ENCODE measurements around the gene SNPH. TPM values are rescaled to one million over a fixed set of nuclear protein-coding genes. Genes with fewer than 3 reads are reported as not detected.

The SNPH gene
- total RNA-seq, 1 donor from 2014 or later, result 29.4 TPM

DNA sequence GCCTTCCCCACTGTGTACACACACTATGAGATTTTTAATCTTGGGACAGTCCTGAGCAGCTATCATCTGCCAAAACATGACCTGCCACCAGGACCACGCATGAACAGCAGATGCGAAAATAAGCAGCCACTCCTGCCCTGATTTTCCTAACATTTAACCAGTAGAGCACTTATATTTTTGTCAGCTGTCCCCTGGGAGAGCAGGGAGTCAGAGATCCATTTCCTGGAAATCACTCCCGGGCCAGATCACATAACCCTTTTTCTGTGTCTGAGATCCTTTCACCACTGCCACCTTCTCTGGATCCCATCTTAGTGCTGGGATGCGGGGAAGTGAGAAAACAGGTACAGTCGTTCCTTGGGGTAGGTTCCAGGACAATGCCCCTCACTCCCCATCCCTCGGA, 57.2 kb downstream of the SNPH start:
- DNase-seq (ENCODE audit: low read depth), result peak; percentile 13

- no peak for DNase-seq (ENCODE audit: low read depth)
These were observed 57.9 kb downstream of the SNPH start for GRCh38 chr20:1323830-1324597.

DNA sequence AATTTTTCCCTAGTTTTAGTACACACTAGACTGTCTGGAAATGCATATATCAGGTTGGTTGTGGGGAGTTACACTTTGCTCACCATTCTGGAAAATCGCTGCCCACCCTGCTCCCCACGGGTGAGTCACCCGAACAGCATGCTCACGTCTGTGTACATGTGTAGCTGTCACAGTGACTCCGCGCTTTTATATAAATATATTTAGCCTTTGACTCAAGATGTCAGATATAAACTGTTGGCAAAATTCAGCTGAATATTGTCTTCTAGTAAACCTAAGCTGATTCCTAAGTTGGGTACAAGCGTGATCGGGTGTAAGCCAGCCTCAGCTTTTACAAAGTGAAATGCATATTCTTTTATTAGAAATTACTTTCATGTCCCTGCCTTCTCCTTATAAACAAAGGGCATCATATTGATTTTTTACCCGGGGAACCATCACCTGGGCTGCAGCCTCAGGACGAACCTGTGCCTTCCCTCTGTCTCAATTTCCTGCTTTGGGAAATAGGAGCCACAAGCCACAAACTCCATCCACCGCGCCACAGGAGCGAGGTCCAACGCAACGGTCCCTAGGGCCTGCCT, 58.6 kb downstream of the SNPH start:
- DNase-seq (ENCODE audit: low read depth), result peak; percentile 64

DNA sequence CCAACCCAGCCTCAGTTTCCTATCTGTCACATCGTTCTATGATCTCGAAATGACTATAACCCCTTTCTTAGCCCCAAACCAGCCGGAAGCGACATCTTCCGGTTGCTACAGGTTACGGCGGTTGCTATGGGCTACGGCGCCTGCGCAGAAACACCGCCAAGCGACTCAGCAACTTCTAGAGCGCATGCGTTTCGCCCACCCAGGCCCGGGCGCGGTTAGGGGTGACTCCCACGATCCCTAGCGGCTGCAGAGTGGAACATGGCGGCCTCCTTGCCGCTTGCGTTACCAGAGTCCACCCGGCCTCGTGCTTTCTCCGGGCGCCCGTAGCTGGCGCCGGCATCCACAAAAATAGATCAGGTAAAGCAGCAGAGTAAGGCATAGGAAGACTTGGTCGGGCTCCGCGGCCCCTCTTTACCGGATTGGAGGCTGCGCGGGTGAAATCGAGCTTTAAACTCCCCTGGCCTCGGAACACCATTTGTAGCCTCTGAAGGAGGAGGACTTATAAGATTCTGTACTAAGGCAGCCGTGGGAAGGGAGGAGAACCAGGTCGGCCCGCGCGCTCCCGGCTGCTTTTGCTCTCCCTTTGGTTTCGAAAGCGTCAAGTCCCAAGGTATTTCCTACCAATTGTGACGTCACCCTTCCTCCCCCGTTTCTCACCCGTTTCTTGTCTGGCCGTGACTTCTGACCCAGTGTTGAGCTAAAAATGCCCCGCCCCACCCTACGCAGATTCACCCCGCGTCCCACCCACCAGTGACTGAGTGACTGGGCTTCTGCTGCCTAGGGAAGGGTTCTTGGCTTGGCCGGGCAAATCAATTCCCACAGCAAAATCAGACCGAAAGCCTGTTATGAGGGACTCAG, 59.3 kb downstream of the SNPH start:
- peak; percentile 98 for DNase-seq (ENCODE audit: low read depth)

GRCh38 chr20:1326031-1326930, 60.2 kb downstream of the SNPH start:
- DNase-seq (ENCODE audit: low read depth), result peak; percentile 64

DNA sequence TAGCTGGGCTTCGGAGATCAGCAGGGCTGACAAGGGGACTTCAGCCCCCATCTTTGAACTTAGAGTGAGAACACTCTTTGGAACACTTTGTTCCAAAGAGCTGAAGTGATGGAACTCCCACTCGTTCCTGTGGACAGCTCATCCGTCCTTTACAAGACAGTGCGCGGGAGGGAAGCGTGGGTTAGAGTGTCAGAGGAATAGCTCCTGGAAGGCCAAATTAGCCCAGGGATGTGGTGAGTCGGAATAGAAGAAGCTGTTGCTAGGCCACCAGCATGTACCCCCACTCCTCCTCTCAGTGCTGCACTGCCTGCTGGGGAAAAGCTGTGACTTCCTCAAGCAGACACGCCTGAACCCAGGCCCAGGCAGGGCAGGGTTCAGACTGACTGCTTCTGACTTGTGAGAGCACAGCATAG, 61.2 kb downstream of the SNPH start:
- DNase-seq (ENCODE audit: low read depth), result peak; percentile 28

- no peak for DNase-seq (ENCODE audit: low read depth)
These were observed 62.0 kb downstream of the SNPH start for GRCh38 chr20:1327827-1328679.

DNA sequence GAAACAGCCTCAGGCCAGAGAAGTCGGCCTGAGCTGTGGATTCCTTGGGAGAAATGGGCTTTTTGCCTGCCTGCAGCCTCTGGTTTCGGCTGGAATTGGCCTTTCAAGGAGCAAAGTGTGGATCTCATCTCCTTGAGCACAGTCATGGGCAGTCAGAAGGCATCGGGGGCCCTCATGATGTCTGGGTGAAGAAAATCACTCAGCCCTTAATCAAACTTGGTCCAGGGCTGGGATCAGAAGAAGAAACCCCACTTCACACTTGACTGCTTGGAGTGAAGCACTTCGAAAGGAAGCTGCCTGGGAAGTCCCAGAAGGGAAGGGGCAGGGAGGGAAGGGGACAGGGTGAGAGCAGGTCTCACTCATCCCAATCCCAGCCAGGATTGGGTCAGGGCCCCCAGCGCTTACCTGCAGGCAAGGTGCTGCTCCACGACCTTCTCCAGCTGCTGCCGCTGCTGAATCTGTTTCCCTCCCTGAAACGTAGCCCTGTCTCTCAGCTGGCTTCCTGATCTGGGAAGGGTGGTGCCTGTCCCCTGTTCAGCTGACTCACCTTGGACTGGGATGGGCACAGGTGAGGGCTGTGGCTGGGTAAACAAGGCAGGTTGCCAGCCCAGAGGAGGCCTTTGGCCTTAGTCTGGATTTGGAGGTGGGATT, 62.7 kb downstream of the SNPH start, which contains the start of gene SDCBP2:
Gene SDCBP2 (minus strand): TSS at position 460 of the 651 bp plus-strand sequence. CDS start 8,723 bp downstream, outside the sequence.
- no peak for DNase-seq (ENCODE audit: low read depth)

DNA sequence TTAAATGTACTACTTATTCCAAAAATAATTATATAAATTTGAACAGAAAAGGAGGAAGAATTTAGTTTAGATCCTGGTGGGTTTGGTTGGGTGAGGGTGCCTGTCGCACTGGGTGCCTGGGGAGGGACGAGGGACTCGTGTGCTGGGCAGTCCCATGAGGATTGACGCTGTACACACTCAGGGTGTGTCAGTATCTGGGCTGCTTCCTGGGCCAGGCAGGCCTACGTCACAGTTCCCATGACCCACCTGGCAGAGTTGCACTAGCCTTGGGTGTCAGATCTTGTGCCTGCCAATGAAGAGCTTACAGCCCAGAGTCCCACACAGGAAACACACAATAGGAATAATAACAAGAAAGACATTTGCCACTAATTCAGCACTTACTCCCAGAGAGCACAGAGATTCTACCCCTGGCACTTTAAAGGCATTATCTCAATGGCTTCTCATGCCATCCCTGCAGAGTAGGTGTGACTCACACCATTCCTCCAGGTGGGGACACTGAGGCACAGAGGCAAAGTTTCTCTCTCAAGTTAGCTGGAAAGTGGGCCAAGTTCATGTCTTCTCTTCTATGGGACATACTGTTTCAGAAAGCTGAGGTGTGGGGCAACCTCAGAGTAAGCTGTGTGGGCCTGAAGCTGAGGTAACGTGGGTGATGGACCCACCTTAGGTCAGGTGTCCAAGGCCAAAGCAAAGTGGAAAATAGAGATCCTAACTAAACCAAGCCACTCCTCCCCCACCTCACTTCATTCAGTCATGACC, 64.2 kb downstream of the SNPH start:
- DNase-seq (ENCODE audit: low read depth), result no peak

DNA sequence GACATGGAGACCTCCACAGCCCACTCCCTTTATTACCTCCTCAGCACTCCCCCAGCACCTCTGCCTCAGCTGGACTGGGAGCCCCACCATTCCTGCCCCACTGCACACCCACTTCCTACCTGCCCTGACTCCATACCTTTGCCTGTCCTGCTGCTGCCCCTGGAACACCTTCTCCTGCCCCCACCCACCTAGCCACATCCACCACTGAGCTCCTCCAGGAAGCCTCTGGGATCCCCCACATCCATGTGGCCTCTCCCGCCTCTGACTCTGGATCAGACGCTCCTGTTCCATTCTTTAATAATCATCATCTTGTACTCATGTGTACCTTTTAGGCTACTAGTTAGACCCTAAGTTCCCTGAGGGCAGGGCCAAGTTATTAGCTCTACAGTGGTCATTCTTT, 65.0 kb downstream of the SNPH start:
- DNase-seq (ENCODE audit: low read depth), result no peak

GRCh38 chr20:1331801-1332453, 65.8 kb downstream of the SNPH start:
- no peak for DNase-seq (ENCODE audit: low read depth)

GRCh38 chr20:1332749-1333300, 66.7 kb downstream of the SNPH start:
- DNase-seq (ENCODE audit: low read depth), result no peak

DNA sequence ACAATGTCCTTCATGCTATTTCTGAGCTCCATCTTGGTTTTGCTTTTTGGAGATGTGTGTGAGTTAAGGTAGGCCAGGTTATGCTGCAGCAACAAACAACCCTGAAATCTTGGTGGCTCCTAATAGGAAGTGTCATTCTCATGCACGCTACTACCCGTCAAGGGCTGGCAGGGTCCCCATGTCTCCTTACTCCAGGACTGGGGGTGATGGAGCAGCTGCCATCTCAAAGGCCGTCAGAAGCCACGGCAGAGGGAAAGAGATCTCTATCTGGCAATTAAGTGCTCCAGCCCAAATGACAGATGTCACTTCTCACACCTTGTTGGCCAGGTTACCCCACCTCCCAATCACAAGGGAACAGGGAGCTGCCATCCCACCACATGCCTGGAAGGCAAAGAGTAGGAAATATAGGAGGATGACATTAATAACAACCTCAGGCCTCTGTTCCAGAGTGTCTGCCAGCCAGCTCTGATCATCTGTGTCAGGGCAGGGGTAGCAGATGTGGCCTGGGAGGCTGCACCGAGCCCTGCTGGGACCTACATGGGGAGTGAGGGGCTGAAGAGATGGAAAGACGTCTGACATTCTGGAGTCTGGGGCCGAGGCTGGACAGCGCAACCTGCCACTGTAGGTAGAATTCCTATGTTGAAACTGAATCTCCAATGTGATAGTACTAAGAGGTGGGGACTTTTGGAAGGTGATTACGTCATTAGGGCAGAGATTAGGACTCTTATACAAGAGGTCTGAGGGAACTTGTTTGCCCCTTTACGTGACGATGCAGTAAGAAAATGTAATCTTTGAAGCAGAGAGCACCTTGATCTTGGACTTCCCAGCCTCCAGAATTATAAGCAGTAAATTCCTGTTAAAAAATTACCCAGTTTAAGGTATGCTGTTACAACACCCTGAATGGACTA, 67.6 kb downstream of the SNPH start:
- DNase-seq (ENCODE audit: low read depth), result no peak

GRCh38 chr20:1334370-1334731, 68.3 kb downstream of the SNPH start:
- no peak for DNase-seq (ENCODE audit: low read depth)

- DNase-seq (ENCODE audit: low read depth), result peak; percentile 40
These were observed 68.7 kb downstream of the SNPH start for GRCh38 chr20:1334761-1335160.

GRCh38 chr20:1335961-1336698, 70.0 kb downstream of the SNPH start:
- no peak for DNase-seq (ENCODE audit: low read depth)

Measured in myocyte (in vitro differentiated cells).